Measurements from ENCODE around the gene GPR34. TPM values are rescaled to one million over a fixed set of nuclear protein-coding genes. Genes with fewer than 3 reads are reported as not detected.

GPR34 gene
- total and polyA plus RNA-seq, 2 experiments from 2014 or later, result 0.24 TPM; not detected in 1

DNA sequence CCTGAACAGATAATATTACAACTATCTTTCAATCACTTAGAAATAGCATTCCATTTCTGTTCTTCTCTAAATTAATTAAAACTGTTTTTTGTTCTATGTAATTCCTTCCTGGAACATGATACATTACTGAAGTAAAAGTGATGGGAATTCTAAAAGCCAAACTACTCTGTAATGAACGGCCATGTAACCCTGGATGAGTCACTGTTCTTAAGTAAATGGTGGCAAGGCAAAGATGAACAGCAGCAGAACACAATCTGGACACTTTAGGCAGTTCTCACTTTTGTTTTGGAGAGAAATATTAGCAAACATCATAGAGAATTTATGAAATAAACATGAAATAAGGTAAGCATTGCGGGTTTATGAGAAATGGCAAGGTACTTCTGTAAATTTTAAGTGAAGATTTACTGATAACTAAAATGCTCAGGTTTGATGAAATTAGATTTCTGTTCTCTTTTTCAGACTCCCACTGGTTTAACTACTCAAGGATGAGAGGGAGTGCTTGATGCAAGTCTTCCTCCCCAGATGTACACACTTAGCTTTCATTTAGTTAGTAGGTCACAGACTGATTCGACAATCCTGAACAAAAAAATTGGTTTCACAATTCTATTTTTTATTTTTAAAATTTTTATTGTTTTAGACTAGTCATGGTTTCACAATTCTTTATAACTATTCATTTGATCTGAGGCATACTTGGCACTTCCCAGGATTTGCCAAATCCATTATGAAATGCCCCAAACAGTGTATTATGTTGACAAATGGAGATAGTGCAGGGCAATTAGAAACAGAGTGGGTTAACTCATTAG lies 34.2 kb downstream of the GPR34 start:
- TF ChIP-seq, protein P1, sequence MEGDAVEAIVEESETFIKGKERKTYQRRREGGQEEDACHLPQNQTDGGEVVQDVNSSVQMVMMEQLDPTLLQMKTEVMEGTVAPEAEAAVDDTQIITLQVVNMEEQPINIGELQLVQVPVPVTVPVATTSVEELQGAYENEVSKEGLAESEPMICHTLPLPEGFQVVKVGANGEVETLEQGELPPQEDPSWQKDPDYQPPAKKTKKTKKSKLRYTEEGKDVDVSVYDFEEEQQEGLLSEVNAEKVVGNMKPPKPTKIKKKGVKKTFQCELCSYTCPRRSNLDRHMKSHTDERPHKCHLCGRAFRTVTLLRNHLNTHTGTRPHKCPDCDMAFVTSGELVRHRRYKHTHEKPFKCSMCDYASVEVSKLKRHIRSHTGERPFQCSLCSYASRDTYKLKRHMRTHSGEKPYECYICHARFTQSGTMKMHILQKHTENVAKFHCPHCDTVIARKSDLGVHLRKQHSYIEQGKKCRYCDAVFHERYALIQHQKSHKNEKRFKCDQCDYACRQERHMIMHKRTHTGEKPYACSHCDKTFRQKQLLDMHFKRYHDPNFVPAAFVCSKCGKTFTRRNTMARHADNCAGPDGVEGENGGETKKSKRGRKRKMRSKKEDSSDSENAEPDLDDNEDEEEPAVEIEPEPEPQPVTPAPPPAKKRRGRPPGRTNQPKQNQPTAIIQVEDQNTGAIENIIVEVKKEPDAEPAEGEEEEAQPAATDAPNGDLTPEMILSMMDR (IDR thresholded peaks at IDR 0.05; ENCODE audit: low read depth, low read length), result no peak

DNA sequence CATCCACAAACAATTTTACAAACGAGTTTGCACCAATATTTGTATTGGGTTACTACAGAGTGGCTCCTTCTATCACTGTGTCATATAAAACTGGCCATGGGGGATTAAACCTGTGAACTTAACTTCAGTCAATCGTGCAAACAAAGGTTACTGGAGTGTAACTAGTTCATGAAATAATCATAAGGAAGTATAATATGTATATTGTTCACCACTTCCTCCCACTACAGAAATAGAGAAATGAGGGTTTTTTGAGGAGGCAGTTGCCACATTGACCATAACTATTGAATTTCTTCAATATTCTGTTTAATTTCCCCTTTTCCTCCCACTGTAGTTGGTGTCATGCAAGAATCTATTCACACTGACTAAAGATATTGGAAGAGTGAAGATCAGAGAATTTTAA lies 35.1 kb downstream of the GPR34 start, which contains the start of gene GPR82:
GPR82 (plus strand) TSS at position 356 of the 400 bp plus-strand sequence. CDS start 2,846 bp downstream, outside the sequence.
- TF ChIP-seq, protein P1 (IDR thresholded peaks at IDR 0.05; ENCODE audit: low read depth, low read length), result no peak
- no peak within 1 kb of the TSS for H3K4me3 ChIP-seq

More for the DNA sequence above, 34.2 kb downstream of the GPR34 start:
- Histone ChIP-seq H3K27ac (no peak overlapping the region), H3K36me3 (no peaks in the 10 kb centered on the region), H3K4me1 (ENCODE audit: low read depth) (no peaks in the 10 kb centered on the region), H3K27me3 (no peaks in the 10 kb centered on the region), H3K9me3 (ENCODE audit: low read depth) (no peaks in the 10 kb centered on the region), H3K4me3 (no peak overlapping the region)
- peak in 1 of 2 donors; percentile 47 for DNase-seq (ENCODE audit: low read depth in 1 of 2, low spot score in 1 of 2)

DNA sequence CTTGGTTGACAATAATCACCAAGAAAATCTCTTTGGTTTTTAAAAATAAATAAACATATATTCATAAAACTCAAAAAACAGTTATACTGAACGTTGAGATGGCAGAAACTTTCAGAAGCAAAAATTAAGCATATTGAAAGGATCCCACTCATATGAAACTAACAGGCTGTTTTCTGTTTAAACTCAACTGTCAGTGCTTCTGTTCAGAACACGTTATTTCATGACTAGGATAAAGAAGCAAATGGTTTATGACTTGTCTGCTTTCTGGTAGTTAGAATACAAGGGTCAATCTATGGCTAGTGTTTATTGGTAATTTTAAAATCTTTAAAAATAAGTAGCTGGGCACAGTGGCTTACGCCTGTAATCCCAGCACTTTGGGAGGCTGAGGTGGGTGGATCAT lies 39.4 kb downstream of the GPR34 start:
- Histone ChIP-seq H3K4me1 (ENCODE audit: low read depth) (no peaks in the 10 kb centered on the region), H3K27me3 (no peaks in the 10 kb centered on the region), H3K4me3 (no peak overlapping the region), H3K36me3 (no peaks in the 10 kb centered on the region), H3K27ac (no peak overlapping the region), H3K9me3 (ENCODE audit: low read depth) (no peaks in the 10 kb centered on the region)
- no peak for DNase-seq (ENCODE audit: low read depth in 1 of 2, low spot score in 1 of 2)
- TF ChIP-seq, protein P1 (IDR thresholded peaks at IDR 0.05; ENCODE audit: low read depth, low read length), result no peak

More for the DNA sequence above, 35.1 kb downstream of the GPR34 start, which contains the start of gene GPR82:
- H3K27ac ChIP-seq, result no peak within 1 kb of the TSS
- no peaks in the 10 kb centered on the region for H3K9me3 ChIP-seq (ENCODE audit: low read depth)
- no peaks in the 10 kb centered on the region for H3K27me3 ChIP-seq
- H3K4me1 ChIP-seq (ENCODE audit: low read depth), result no peaks in the 10 kb centered on the region
- no peak for DNase-seq (ENCODE audit: low read depth in 1 of 2, low spot score in 1 of 2)
- no peaks in the 10 kb centered on the region for H3K36me3 ChIP-seq

DNA sequence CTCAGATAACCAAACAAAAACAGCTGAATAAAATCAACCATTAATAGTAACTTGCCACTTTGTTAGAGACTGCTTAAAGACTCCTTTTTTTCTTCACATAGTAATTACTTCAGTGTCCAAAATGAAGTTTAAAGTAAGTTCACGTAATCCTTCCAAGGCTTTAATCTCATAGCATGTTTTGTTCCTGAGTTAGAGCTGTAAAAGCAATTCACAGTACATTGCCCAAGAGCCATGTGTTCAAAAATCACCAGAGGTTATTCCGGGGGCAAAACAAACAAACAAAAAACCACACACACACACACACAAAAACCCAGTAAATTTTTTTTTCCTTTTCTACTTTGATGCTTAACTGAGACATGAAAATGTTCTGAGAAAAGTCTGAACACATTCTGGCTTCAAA lies 41.3 kb downstream of the GPR34 start:
- peak in 1 of 2 donors; percentile 33 for DNase-seq (ENCODE audit: low read depth in 1 of 2, low spot score in 1 of 2)
- no peaks in the 10 kb centered on the region for H3K36me3 ChIP-seq
- H3K27me3 ChIP-seq, result no peaks in the 10 kb centered on the region
- no peak overlapping the region for H3K27ac ChIP-seq
- H3K9me3 ChIP-seq (ENCODE audit: low read depth), result no peaks in the 10 kb centered on the region
- H3K4me3 ChIP-seq, result no peak overlapping the region
- no peaks in the 10 kb centered on the region for H3K4me1 ChIP-seq (ENCODE audit: low read depth)
- TF ChIP-seq, protein P1 (IDR thresholded peaks at IDR 0.05; ENCODE audit: low read depth, low read length), result no peak

DNA sequence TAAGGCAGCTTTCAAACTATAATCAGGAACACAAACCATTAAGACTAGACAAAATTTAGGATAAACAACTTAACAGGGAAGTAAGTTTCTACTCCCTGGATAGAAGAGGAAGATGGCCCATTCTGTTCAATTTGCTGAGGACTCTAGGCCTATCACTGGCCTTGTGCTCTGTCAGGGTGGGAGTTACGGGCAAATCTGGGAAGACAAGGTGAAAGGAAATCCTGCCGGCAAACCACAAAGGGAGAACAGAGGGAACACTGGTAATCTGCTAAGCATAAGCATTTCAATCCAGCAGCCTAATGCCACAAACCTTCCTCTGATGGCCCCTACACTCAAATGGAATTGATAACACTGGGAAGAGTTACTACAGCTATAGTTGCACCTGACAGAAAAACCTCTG lies 43.5 kb downstream of the GPR34 start:
- no peak for DNase-seq (ENCODE audit: low read depth in 1 of 2, low spot score in 1 of 2)
- no peaks in the 10 kb centered on the region for H3K36me3 ChIP-seq
- H3K9me3 ChIP-seq (ENCODE audit: low read depth), result no peaks in the 10 kb centered on the region
- no peak overlapping the region for H3K4me3 ChIP-seq
- peak overlapping the region; percentile 63 for H3K27ac ChIP-seq
- no peaks in the 10 kb centered on the region for H3K27me3 ChIP-seq
- no peaks in the 10 kb centered on the region for H3K4me1 ChIP-seq (ENCODE audit: low read depth)
- TF ChIP-seq, protein P1 (IDR thresholded peaks at IDR 0.05; ENCODE audit: low read depth, low read length), result no peak

All from cardiac muscle cell (in vitro differentiated cells and primary cell).